ENCODE results near the gene IFT74. TPM values are rescaled to one million over a fixed set of nuclear protein-coding genes. Genes with fewer than 3 reads are reported as not detected.
"Not testable (repeated sequence)": the region's sequence is repeated elsewhere in the genome, so short reads cannot be mapped to it uniquely, and the experiment has no call there.

The IFT74 gene
- polyA plus RNA-seq, 1 donor = 13.4 TPM

DNA sequence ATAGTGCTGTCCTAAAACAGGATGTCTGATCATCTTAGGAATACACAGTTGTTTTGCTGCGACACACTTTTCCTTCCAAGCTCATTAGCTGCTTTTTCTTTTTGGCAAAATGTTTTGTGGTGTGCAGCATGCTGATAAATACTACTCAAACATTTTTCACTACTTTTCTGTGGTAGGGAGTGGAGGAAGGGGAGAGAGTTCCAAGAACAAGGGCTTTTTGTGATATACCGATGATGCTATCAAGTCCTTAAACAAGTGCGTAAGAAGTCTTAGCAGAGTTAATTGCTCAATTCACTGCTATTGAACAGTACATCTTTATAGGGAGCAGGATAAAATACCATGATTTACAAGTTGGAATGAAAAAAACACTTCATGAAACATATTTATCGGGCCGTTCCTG, 129.2 kb downstream of the IFT74 start:
- no peak for DNase-seq

DNA sequence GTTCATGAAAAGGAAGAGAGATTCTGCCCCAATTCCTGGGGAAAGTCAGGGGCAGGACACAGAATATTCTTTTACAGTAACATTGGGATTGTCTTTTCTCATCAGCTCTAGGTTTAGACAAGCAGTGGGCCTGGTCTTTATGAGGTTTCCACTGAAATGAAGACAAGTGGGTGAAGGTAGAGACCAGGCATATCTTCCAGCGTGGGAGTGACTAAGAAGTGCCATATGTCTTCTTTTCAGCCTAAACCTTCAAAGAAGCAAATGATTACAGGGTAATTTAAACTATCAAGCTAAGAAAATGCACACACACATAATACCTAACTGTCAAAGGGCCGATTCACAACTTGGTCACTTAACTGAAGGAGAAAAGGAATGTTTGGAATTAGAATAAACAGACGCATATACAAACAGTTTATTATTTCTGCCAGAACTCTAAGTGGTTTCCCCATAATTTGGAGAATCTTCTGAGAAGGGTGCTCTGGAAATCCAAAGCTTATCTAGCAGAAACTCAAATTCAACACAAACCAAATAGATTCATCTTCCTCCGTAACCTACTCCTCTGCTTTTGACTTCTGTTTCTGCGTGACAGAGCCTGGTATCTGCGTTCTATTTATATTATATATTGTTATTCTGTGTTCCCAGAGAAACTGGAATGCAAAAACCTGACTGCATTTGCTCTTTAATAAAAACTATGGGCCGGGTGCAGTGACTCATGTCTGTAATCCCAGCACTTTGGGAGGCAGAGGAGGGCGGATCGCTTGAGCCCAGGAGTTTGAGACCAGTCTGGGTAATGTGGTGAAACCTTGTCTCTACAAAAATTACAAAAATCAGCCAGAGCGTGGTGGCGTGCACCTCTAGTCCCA, 130.8 kb downstream of the IFT74 start:
- DNase-seq = no peak

DNA sequence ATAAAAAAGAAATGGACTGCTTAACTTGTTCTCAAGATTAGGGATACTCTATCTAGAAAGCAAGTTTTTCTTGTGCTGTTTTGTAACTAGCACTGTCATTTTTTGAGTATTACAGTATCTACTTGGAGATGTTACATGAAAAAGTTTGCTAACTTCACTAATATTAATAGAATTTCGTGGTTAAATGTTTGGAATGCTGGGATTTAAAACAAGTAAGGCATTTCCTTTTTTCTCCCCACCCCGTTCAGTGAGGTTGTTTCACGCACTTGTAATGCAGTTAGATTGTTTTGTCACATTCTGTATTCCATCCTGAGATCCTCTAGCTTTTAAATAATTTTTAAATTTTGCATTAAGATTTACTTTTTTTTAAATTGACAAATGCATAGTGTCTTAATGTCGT, 132.8 kb downstream of the IFT74 start:
- DNase-seq = no peak

DNA sequence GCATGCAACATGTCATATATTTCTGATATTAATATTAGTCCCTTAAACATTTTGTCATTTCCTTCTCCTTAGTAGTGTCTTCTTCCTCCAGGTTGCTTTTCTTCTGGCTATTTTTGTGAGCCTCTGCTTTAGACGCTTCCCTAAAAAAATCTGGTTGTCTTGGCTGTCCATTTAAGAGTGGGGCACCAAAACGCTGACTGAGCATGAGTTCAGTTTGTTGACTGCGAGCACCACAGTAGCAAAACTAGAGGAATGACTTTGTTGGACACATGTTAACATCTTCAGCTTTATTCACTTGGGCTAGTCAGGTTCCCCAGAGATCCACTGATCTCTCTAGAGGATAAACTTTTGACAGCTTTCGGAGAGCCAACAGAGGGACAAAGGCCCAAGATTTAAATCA, 133.5 kb downstream of the IFT74 start:
- no peak for DNase-seq

DNA sequence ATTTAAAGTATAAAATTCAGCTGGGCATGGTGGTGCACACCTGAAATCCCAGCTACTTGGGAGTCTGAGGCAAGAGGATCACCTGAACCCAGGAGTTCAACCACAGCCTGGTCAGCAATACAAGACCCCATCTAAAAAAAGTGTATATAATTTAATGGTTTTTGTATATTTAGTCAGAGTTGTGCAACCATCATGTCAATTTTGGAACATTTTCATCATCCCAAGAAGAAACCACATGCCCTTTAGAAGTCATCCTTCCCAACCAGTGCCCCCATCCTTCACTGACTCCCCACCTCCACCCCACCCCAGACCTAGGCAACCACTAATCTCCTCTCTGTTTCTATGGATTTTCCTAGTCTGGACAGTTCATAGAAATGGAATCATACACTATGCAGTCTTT, 134.0 kb downstream of the IFT74 start:
- DNase-seq = no peak

DNA sequence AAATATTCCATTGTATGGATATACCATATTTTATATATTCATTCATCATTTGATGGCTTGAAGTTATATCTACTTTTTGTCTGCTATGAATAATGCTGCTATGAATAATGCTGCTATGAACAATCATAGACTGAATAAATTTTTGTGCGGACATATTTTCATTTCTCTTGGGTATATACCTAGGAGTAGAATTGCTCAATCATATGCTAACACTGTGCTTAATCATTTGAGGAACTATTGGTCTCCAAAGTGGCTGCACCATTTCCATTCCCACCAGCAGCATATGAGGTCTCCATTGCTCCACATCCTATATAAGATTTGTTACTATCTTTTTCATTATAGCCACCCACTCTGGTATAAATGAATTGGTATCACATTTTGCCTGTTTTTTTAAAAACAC, 134.5 kb downstream of the IFT74 start:
- no peak for DNase-seq

DNA sequence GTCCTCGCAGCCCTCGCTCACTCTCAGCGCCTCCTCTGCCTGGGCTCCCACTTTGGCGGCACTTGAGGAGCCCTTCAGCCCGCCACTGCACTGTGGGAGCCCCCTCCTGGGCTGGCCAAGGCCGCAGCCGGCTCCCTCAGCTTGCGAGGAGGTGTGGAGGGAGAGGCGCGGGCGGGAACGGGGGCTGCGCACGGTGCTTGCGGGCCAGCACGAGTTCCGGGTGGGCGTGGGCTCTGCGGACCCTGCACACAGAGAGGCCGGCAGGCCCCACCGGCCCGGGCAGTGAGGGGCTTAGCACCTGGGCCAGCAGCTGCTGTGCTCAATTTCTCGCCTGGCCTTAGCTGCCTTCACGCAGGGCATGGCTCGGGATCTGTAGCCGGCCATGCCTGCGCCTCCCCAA, 136.3 kb downstream of the IFT74 start:
- DNase-seq = not testable (repeated sequence)

DNA sequence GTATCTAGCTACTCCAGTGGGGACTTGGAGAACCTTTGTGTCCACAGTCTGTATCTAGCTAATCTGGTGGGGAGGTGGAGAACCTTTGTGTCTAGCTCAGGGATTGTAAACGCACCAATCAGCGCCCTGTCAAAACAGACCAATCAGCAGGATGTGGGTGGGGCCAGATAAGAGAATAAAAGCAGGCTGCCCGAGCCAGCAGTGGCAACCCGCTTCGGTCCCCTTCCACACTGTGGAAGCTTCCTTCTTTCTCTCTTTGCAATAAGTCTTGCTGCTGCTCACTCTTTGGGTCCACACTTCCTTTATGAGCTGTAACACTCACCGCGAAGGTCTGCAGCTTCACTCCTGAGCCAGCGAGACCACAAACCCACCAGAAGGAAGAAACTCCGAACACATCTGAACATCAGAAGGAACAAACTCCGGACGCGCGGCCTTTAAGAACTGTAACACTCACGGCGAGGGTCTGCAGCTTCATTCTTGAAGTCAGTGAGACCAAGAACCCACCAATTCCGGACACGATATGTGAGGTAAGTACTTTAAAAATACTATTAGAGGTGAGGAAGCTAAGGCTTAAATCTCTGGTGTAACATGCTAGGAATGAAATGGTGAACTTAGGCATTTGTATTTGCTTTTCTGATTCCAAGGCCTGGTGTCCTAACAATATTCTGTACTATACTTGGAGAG, 137.3 kb downstream of the IFT74 start:
- not testable (repeated sequence) for DNase-seq

DNA sequence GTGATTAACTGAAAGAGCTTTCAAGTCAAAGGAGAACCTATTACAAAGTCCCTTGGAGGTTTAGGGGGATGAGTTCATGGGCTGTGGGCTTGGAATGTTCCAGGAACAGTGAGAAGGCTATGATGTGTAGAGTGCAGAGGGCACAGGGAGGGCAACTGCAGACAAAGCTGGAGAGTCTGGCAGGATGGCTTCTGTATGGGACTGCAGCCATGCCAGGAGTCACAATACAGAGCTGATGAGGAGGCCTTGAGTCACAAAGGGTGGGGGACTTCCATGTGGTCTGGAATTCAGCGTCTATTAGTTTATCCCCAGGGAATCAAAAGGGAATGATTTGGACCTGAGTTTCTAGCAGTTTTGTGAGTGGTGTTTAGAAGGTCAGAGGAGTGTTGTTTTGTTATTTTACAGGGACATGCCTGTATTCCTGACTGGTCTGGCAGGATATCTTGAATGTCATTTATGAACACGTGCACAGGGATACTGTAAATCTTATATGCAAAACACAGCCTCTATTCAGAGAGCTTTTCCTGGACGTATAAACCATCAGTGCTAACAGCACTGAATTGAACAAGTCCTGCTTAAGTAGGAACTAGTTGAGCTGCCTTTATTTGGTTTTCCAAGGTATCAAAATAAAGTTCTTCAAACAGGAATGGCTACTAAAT, 138.6 kb downstream of the IFT74 start:
- no peak for DNase-seq

DNA sequence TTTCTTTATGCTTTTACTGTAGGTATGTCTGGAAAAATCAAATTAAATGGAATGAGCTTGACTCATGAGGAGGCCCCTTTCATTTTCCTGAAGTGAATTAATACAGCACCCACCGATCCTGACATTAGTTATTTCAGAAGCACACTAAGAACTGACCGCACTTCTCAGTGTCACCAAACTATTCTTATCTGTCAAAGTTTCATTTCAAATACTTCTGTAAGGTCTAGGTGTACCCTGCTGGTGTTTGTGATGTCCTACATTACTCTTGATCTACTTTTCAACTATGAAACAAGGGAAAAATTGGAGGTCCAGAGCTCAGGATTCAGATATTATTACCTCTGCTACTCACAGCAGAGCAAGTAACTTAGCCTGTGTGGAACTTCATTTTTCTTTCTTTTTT, 151.0 kb downstream of the IFT74 start:
- DNase-seq = no peak

DNA sequence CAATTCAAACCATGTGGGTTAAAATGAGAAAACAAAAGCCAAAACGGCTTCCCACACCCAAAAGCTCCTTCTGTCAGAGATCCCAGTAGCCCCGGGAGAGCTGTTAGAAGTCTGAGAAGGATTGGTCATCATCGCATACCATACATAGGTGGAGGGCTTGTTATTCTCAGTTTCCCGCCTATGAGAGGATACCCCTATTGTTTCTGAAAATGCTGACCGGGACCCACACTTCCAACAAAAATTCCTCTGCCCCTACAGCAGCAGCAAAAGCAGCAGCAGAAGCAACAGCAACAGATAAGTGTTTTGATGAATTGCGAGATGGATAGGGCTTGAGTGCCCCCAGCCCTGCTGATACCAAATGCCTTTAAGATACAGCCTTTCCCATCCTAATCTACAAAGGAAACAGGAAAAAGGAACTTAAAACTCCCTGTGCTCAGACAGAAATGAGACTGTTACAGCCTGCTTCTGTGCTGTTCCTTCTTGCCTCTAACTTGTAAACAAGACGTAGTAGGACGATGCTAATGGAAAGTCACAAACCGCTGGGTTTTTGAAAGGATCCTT, 152.8 kb downstream of the IFT74 start, which contains the start of gene TEK:
Gene TEK (plus strand): TSS at position 245 of the 561 bp plus-strand sequence. CDS start 366 bp downstream, outside the sequence.
- DNase-seq = peak; percentile 36

DNA sequence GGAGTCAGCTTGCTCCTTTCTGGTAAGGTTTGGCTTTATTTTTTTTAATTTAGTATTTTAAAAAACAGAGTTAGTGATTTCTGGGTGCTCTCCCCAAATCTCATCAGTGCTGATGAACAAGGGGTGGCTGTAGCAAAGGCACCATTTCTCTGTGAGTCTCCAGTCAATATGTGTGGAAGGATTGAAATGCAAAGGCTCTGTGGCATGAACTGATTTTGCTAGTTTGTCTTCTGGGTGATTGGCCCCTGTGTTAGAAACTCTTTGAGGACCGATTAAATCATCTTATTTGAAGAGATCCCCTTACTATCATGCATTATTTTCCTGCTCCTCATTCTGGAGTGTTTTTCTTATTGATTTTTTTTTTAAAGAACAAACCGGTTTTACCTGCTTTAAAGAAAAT, 153.4 kb downstream of the IFT74 start:
- no peak for DNase-seq

DNA sequence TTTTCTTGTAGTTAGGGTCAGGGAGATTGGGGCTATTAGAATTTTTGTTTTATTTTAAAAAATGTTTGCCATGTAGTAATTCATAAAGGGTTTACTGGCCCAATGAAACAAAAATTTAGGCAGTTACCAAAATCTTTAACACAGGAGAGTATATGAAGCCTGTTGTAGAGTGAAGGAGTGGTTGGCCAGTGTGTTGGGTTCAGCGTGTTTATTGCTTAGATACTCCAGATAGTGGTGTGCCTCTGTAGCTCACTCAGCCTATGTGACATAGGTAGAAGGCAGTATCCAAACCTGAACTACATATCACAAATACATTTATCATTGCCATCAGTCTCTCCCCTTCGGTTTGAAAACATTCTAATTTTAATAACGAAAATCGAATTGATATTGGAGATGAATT, 154.0 kb downstream of the IFT74 start:
- DNase-seq = no peak

DNA sequence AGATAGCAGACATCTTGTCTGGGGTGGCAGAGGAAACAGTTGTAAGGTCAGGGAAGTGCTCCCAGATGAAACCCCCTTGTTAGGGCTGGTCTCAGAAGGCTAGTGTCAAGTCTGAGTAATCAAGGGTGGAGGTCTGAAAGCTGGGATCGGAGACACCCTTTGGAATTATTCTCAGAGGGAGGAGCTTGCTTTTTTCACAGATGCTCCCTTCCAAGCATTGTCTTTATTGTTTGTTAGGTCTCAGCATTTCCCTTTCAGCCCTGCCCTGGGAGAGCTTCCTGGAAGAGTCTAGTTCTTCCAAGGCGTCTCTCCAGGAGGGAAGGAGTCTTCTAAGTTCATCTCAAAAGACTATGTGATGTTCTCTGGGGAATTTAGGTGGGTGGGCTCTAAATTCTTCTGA, 156.0 kb downstream of the IFT74 start:
- DNase-seq = no peak

Other genes with a start within 250 kb of the IFT74 start
- gene CAAP1, start 63.6 kb upstream of the IFT74 start, polyA plus RNA-seq (ENCODE audit: insufficient read length) = 15.2 TPM
- 32.5 TPM for gene PLAA, start 9.2 kb upstream of the IFT74 start, polyA plus RNA-seq (ENCODE audit: insufficient read length)
- gene LRRC19, start 49.3 kb downstream of the IFT74 start, polyA plus RNA-seq (ENCODE audit: insufficient read length) = 0.13 TPM
- 15.0 TPM for gene TEK, start 152.8 kb downstream of the IFT74 start, polyA plus RNA-seq (ENCODE audit: insufficient read length)